ENCODE measurements around the gene C4BPA. TPM values are rescaled to one million over a fixed set of nuclear protein-coding genes. Genes with fewer than 3 reads are reported as not detected.

C4BPA gene
- polyA plus RNA-seq, 1 of the 3 experiments (the other 2 are of a cell fraction) = not detected

DNA sequence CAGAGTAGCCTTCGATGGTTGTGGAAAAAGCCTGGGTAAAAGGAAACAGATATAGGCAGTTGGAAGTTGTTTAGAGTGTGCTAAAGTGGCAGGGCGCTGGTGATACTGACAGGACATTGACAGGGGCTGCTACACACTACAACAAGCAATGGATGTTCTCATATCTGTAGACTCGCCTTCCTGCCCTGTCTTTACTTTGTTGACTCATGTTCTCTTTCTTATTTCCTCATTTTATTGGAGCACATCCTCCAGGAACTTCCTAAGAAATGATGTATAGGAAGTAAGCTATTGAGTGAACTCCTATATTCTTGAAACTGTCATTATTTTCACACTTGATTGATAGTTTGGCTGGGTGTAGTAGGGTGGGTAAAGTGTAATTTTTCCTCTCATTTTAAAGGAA lies 51.0 kb downstream of the C4BPA start:
- no peaks in the 10 kb centered on the region for H3K36me3 ChIP-seq (replicated peaks in 1 of 2; ENCODE audit: control insufficient read depth in 1 of 2, insufficient read depth in 2 of 2, low read length in 1 of 2)
- TF ChIP-seq, protein P1, sequence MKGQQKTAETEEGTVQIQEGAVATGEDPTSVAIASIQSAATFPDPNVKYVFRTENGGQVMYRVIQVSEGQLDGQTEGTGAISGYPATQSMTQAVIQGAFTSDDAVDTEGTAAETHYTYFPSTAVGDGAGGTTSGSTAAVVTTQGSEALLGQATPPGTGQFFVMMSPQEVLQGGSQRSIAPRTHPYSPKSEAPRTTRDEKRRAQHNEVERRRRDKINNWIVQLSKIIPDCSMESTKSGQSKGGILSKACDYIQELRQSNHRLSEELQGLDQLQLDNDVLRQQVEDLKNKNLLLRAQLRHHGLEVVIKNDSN (IDR thresholded peaks at IDR 0.05; ENCODE audit: borderline replicate concordance, low read depth) = no peak
- TF ChIP-seq EZH2phosphoT487 (IDR thresholded peaks at IDR 0.05; ENCODE audit: borderline replicate concordance, low read depth) = no peak
- TF ChIP-seq, protein P2, sequence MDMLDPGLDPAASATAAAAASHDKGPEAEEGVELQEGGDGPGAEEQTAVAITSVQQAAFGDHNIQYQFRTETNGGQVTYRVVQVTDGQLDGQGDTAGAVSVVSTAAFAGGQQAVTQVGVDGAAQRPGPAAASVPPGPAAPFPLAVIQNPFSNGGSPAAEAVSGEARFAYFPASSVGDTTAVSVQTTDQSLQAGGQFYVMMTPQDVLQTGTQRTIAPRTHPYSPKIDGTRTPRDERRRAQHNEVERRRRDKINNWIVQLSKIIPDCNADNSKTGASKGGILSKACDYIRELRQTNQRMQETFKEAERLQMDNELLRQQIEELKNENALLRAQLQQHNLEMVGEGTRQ (IDR thresholded peaks at IDR 0.05; ENCODE audit: borderline replicate concordance, low read depth, low read length) = no peak
- no peak for TF ChIP-seq MXI1 (IDR thresholded peaks at IDR 0.05; ENCODE audit: low read depth, low read length)
- TF ChIP-seq, protein P3, sequence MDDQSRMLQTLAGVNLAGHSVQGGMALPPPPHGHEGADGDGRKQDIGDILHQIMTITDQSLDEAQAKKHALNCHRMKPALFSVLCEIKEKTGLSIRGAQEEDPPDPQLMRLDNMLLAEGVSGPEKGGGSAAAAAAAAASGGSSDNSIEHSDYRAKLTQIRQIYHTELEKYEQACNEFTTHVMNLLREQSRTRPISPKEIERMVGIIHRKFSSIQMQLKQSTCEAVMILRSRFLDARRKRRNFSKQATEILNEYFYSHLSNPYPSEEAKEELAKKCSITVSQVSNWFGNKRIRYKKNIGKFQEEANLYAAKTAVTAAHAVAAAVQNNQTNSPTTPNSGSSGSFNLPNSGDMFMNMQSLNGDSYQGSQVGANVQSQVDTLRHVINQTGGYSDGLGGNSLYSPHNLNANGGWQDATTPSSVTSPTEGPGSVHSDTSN (IDR thresholded peaks at IDR 0.05) = no peak
- TF ChIP-seq RCOR1 (IDR thresholded peaks at IDR 0.05; ENCODE audit: low read length) = no peak
- no peak for TF ChIP-seq RXRA (IDR thresholded peaks at IDR 0.05; ENCODE audit: borderline replicate concordance, low read depth)
- TF ChIP-seq, protein P4, sequence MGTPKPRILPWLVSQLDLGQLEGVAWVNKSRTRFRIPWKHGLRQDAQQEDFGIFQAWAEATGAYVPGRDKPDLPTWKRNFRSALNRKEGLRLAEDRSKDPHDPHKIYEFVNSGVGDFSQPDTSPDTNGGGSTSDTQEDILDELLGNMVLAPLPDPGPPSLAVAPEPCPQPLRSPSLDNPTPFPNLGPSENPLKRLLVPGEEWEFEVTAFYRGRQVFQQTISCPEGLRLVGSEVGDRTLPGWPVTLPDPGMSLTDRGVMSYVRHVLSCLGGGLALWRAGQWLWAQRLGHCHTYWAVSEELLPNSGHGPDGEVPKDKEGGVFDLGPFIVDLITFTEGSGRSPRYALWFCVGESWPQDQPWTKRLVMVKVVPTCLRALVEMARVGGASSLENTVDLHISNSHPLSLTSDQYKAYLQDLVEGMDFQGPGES (IDR thresholded peaks at IDR 0.05; ENCODE audit: low read depth, low read length) = no peak
- TF ChIP-seq, protein P5, sequence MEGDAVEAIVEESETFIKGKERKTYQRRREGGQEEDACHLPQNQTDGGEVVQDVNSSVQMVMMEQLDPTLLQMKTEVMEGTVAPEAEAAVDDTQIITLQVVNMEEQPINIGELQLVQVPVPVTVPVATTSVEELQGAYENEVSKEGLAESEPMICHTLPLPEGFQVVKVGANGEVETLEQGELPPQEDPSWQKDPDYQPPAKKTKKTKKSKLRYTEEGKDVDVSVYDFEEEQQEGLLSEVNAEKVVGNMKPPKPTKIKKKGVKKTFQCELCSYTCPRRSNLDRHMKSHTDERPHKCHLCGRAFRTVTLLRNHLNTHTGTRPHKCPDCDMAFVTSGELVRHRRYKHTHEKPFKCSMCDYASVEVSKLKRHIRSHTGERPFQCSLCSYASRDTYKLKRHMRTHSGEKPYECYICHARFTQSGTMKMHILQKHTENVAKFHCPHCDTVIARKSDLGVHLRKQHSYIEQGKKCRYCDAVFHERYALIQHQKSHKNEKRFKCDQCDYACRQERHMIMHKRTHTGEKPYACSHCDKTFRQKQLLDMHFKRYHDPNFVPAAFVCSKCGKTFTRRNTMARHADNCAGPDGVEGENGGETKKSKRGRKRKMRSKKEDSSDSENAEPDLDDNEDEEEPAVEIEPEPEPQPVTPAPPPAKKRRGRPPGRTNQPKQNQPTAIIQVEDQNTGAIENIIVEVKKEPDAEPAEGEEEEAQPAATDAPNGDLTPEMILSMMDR (IDR thresholded peaks at IDR 0.05) = no peak
- TF ChIP-seq TEAD4 (IDR thresholded peaks at IDR 0.05; ENCODE audit: borderline replicate concordance, insufficient read depth) = no peak
- ChIA-PET CTCF (no interaction called here), POLR2A (no interaction called here)
- H2AFZ ChIP-seq (ENCODE audit: low read depth) = no peak overlapping the region
- no peaks in the 10 kb centered on the region for H3K79me2 ChIP-seq (ENCODE audit: insufficient read depth)
- no peak overlapping the region for H3K4me3 ChIP-seq (ENCODE audit: low read depth in 2 of 2, low read length in 1 of 2)
- H3K9me2 ChIP-seq = no peaks in the 10 kb centered on the region; the same call in 1 of the 2 replicates
- DNase-seq = no peak
- no peaks in the 10 kb centered on the region for H3K27me3 ChIP-seq (ENCODE audit: insufficient read depth)
- H4K20me1 ChIP-seq (ENCODE audit: insufficient read depth) = no peaks in the 10 kb centered on the region
- no peak overlapping the region for H3K9ac ChIP-seq
- 0% methylated on average over 3 of the region's 3 CpGs for WGBS (ENCODE audit: low lambda C conversion rate)
- H3K4me2 ChIP-seq = no peak overlapping the region
- no peaks in the 10 kb centered on the region for H3K4me1 ChIP-seq (ENCODE audit: control insufficient read depth in 1 of 2, insufficient read depth in 2 of 2, low read depth in 1 of 2, low read length in 1 of 2)
- no peaks in the 10 kb centered on the region for H3F3A ChIP-seq (replicated peaks; ENCODE audit: insufficient read depth)
- H3K9me3 ChIP-seq = no peaks in the 10 kb centered on the region
- no peak overlapping the region for H3K27ac ChIP-seq (ENCODE audit: low read depth in 2 of 2, low read length in 1 of 2)

DNA sequence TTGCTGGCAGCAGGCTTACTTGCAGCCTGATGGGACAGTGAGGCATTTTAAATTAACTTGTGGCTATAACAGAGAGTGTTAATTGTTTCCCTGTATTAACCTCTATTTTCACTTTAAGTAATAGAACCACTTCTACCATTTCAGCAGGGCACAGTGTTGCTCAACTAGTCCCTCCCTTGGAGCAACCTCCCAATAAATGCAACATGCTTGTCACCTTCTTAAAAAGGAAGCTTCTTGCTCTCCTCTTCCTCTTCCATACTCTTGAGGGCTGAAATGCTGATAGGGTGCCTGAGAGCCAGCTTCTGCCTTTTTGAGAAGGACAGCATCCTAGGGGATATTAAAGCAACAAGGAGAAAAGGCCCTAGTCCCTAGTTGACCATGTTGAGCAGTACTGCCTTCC lies 52.1 kb downstream of the C4BPA start:
- DNase-seq = no peak
- Histone ChIP-seq H3K9ac (no peak overlapping the region), H3K4me1 (ENCODE audit: control insufficient read depth in 1 of 2, insufficient read depth in 2 of 2, low read depth in 1 of 2, low read length in 1 of 2) (no peaks in the 10 kb centered on the region), H3K36me3 (replicated peaks in 1 of 2; ENCODE audit: control insufficient read depth in 1 of 2, insufficient read depth in 2 of 2, low read length in 1 of 2) (no peaks in the 10 kb centered on the region), H4K20me1 (ENCODE audit: insufficient read depth) (no peaks in the 10 kb centered on the region), H3K9me2 (no peaks in the 10 kb centered on the region; the same call in 1 of the 2 replicates), H2AFZ (ENCODE audit: low read depth) (no peak overlapping the region), H3F3A (replicated peaks; ENCODE audit: insufficient read depth) (no peaks in the 10 kb centered on the region), H3K27ac (ENCODE audit: low read depth in 2 of 2, low read length in 1 of 2) (no peak overlapping the region), H3K9me3 (no peaks in the 10 kb centered on the region), H3K79me2 (ENCODE audit: insufficient read depth) (no peaks in the 10 kb centered on the region), H3K27me3 (ENCODE audit: insufficient read depth) (no peaks in the 10 kb centered on the region), H3K4me3 (ENCODE audit: low read depth in 2 of 2, low read length in 1 of 2) (no peak overlapping the region), H3K4me2 (no peak overlapping the region)
- ChIA-PET POLR2A (no interaction called here), CTCF (interaction anchor here (0.6 kb wide), 1 partner anchor 225 kb away, joined by 3 read pairs; no protein-coding TSS in a partner anchor)
- no peak for TF ChIP-seq GATA2 (CRISPR knock-in tag; IDR thresholded peaks at IDR 0.05)
- no peak for TF ChIP-seq MEF2A (IDR thresholded peaks at IDR 0.05; ENCODE audit: borderline replicate concordance, low read depth)
- TF ChIP-seq, protein P3 (IDR thresholded peaks at IDR 0.05) = no peak
- TF ChIP-seq, protein P6, sequence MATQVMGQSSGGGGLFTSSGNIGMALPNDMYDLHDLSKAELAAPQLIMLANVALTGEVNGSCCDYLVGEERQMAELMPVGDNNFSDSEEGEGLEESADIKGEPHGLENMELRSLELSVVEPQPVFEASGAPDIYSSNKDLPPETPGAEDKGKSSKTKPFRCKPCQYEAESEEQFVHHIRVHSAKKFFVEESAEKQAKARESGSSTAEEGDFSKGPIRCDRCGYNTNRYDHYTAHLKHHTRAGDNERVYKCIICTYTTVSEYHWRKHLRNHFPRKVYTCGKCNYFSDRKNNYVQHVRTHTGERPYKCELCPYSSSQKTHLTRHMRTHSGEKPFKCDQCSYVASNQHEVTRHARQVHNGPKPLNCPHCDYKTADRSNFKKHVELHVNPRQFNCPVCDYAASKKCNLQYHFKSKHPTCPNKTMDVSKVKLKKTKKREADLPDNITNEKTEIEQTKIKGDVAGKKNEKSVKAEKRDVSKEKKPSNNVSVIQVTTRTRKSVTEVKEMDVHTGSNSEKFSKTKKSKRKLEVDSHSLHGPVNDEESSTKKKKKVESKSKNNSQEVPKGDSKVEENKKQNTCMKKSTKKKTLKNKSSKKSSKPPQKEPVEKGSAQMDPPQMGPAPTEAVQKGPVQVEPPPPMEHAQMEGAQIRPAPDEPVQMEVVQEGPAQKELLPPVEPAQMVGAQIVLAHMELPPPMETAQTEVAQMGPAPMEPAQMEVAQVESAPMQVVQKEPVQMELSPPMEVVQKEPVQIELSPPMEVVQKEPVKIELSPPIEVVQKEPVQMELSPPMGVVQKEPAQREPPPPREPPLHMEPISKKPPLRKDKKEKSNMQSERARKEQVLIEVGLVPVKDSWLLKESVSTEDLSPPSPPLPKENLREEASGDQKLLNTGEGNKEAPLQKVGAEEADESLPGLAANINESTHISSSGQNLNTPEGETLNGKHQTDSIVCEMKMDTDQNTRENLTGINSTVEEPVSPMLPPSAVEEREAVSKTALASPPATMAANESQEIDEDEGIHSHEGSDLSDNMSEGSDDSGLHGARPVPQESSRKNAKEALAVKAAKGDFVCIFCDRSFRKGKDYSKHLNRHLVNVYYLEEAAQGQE (IDR thresholded peaks at IDR 0.05; ENCODE audit: low read depth, low read length) = no peak
- TF ChIP-seq NFIC (IDR thresholded peaks at IDR 0.05; ENCODE audit: borderline replicate concordance) = no peak
- no peak for TF ChIP-seq EP300 (IDR thresholded peaks at IDR 0.05; ENCODE audit: borderline replicate concordance in 1 of 2, low read depth in 1 of 2, low read length in 1 of 2)
